Epithelial cell of esophagus (primary cell): ENCODE measurements around the gene HTT.

ENCODE experiments used
- DNase-seq: peaks from one replicate; pipeline ENCODE4 v3.0.0; 2010; ENCODE audit warnings: low read depth
- H3K4me3 ChIP-seq: 2 replicates; pipeline ENCODE4 v1.5.1; 2011; ENCODE audit warnings: mild to moderate bottlenecking, low read length, control low read depth
- TF ChIP-seq, protein P1 (sequence below): IDR thresholded peaks from 2 replicates; pipeline ENCODE4 v1.5.1; 2011; ENCODE audit warnings: low read depth, mild to moderate bottlenecking, low read length, control low read depth, inconsistent platforms; ENCODE audit not compliant: insufficient read depth; ENCODE audit errors: missing control alignments

The HTT gene

GRCh38 chr4:3128976-3129375, 54.5 kb downstream of the HTT start:
- DNase-seq = no peak
- TF ChIP-seq, protein P1, sequence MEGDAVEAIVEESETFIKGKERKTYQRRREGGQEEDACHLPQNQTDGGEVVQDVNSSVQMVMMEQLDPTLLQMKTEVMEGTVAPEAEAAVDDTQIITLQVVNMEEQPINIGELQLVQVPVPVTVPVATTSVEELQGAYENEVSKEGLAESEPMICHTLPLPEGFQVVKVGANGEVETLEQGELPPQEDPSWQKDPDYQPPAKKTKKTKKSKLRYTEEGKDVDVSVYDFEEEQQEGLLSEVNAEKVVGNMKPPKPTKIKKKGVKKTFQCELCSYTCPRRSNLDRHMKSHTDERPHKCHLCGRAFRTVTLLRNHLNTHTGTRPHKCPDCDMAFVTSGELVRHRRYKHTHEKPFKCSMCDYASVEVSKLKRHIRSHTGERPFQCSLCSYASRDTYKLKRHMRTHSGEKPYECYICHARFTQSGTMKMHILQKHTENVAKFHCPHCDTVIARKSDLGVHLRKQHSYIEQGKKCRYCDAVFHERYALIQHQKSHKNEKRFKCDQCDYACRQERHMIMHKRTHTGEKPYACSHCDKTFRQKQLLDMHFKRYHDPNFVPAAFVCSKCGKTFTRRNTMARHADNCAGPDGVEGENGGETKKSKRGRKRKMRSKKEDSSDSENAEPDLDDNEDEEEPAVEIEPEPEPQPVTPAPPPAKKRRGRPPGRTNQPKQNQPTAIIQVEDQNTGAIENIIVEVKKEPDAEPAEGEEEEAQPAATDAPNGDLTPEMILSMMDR = no peak
- H3K4me3 ChIP-seq = no peak overlapping the region

- DNase-seq = peak; percentile 11
- TF ChIP-seq, protein P1 = no peak
- H3K4me3 ChIP-seq = no peak overlapping the region
Observed at GRCh38 chr4:3130201-3130600, 55.7 kb downstream of the HTT start.

- no peak overlapping the region for H3K4me3 ChIP-seq
- TF ChIP-seq, protein P1 = no peak
- no peak for DNase-seq
Observed at GRCh38 chr4:3130826-3131225, 56.3 kb downstream of the HTT start.

- DNase-seq = no peak
- TF ChIP-seq, protein P1 = no peak
- no peak overlapping the region for H3K4me3 ChIP-seq
Observed at GRCh38 chr4:3134201-3134600, 59.7 kb downstream of the HTT start.

DNA sequence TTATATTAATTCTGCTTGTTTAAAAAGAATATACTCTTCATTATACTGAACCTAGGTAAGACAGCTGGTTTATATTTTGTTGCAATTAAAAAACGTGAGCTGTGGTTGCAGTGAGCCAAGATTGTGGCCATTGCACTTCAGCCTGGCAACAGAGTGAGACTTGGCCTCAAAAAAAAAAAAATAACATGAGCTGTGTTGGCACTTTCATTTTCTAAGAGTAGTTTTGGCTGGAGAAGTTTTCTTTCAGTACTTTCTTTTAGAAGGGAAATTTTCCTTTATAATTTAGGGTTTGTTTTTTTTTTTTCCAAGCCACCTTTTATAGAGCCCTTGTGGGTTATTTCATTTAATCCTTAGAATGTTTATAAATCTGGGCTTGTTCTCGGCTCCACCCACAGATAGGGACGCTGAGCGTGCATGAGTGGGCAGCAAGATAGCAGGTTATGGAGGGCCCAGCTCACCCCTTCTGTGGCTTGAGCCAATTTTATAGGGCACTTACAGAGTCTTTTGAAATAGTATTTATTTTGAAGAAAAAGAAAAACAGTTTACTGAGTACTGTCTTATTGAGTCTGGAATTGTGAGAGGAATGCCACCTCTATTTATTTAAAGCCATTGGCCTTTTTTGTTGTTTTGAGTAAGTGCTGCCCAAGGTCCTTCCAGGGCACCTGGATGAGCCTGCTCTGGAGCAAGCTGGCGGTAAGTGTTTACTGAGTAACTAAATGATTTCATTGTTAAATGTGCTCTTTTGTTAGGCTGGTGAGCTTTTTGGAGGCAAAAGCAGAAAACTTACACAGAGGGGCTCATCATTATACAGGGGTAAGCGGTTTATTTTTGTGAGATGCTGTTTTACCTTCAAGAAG, 60.9 kb downstream of the HTT start:
- no peak overlapping the region for H3K4me3 ChIP-seq
- TF ChIP-seq, protein P1 = no peak
- DNase-seq = no peak

DNA sequence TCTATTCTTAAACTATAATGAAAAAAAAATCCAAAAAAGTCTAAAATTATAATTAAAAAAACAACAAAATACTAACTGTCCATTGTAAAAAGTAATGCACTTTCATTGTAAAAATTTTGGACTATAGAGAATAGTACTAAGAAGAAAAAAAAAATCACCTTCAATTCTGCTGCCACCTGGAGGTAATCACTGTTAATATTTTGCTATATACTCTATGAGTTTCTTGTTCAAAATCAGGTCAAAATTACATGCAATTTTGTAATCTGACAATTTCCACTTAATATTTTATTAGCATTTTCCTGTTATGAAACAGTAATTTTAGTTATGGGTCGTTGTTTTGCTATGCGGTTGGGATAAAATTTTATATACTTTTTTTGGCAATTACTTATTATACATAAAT, 62.0 kb downstream of the HTT start:
- H3K4me3 ChIP-seq = no peak overlapping the region
- DNase-seq = no peak
- TF ChIP-seq, protein P1 = no peak

- no peak overlapping the region for H3K4me3 ChIP-seq
- no peak for DNase-seq
- TF ChIP-seq, protein P1 = no peak
Observed at GRCh38 chr4:3137908-3138307, 63.4 kb downstream of the HTT start.
